ENCODE data around the gene LEPR.
A peak's percentile ranks its signal among the peaks of the same experiment; 100 is the strongest.

The LEPR gene

DNA sequence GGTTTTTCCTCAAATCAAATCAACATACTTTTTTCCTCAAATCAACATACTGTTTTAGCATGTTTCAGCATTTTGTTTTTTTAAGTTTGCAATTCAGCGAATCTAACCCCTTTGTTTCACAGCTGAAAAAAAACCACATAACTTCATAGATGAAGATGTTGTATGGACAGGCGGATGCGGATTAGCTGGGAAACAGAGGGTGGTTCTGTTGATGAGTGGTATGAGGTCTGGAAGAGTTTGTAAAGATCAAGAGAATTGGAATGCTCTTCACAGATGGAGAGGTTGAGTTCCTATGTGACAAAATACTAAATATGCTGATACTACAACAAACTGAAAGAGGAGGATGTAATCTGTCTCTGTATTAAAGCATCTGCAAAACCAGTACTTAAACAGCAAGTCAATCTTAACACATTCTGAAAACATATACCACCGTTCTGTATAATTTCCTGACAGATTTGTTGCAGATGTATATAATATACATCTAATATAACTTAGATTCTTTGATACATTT lies 10.6 kb upstream of the LEPR start:
- no peak for DNase-seq

- DNase-seq, result no peak
These were observed 8.0 kb upstream of the LEPR start for GRCh38 chr1:65412256-65412983.

DNA sequence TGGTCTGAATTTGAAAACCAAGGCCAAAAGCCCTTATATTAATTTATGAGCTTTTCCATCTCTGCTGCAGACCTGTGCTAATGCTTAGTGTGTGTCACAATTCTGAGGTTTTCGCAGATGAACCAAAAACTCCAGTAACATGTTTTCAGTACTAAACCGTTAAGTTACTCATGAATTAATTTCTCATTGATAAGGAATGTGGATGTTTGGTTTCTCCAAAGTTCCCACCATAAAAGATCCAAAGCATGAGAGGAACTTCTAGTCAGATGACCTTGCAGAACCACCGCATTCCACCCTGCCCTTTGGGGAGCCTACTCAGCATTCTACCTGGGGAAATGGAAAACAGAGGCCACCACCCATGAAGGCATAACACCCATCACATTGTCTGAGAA lies 7.5 kb upstream of the LEPR start:
- no peak for DNase-seq

DNA sequence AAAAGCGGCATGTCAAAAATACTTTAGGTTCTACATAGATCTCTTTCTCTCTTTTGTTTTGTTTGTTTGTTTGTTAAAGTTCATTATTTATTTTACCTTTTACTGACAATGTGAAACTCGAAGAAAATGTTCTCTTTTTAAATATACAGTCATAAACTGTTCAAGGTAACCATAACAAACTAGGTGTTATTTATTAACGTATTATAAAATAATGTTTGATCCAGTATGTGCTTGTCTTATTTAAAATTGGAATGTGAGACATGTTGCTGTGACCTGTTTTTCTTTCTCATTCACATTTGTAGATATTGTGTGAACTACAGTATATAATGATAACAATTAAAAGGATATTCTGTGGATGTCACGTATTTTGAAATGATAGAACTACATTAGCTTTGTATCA lies 5.9 kb upstream of the LEPR start:
- no peak for DNase-seq

DNA sequence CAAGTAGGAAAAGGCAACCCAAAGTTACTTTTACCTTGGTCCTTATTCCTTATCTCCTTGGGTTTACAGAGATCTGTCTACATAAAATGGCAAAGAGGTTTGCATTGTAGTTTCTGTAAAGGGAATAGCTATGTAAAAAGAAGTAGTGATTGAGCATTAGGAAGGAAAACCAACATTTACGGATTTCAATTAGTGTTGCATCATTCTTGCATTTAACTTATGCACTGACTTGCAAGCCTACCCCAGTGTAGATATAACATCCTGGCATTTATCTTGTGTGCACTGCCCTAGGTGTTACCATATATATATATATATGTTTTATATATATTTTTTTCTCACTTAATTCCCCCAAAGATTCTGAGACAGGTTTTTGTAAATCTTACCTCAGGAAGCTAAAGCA lies 3.7 kb upstream of the LEPR start:
- DNase-seq, result no peak

DNA sequence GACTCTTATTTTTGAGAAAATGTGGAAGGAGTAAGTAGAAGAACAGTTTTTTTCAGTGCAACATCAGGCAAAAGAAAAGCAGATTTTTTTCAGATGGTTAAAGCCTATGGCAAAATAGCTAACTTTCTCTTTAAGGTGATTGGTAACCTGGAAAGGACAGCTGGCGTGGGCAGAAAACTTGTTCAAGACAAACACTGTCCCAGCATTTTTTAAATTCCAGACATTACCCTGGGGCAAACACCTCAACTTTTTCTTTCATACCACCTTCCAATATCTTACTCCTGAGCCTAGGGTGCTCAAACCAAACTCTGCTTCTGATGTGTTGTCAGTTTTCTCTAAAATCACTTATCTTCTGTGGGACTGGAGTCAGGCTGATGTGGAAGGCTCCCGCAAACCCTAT lies 2.7 kb upstream of the LEPR start:
- DNase-seq, result no peak

GRCh38 chr1:65418522-65419185 lies 1.8 kb upstream of the LEPR start:
- no peak for DNase-seq

DNA sequence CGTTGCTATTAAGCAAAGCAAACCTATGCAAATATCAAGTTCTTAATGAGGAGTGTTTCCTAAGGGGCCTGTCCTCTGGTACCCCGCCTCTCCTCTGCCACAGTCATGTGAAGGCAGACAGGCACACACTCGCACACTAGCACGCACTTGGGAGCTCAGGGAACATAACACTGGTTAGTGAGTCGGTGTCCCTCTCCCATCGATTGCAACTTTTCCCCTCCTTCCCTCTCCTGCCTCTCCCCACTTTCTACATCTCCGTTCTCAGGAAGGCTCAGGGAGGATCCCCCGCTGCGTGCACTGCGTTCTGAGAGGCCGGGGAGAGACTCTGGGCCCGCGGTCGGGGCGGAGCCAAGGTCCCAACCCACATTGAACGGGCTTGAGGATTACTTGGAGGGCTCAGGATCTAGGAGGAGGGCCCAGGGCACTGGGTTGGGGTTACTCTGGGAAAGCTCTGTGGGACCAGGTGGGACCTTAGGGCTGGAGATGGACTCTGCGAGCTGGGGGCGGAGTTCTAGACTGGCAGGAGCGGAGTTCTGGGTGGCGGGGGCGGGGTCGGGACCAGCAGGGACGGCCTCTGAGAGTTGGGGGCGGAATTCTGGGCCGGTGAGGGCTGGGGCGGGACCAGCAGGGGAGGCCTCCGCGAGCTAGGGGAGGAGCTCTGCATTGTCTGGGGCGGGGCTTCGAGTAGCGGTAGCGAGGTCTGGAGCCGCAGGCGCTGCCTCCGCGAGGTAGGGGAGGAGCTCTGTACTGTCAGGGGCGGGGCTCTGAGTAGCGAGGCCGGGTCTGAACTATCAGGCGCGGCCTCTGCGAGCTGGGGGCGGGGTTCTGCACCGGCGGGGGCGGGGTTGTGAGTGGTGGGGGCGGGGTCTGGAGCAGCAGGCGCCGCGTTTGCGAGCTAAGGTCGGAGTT lies 533 bp upstream of the LEPR start:
- peak; percentile 99 for DNase-seq

- no peak for DNase-seq
These were observed 1.0 kb downstream of the LEPR start for GRCh38 chr1:65421351-65422025.

DNA sequence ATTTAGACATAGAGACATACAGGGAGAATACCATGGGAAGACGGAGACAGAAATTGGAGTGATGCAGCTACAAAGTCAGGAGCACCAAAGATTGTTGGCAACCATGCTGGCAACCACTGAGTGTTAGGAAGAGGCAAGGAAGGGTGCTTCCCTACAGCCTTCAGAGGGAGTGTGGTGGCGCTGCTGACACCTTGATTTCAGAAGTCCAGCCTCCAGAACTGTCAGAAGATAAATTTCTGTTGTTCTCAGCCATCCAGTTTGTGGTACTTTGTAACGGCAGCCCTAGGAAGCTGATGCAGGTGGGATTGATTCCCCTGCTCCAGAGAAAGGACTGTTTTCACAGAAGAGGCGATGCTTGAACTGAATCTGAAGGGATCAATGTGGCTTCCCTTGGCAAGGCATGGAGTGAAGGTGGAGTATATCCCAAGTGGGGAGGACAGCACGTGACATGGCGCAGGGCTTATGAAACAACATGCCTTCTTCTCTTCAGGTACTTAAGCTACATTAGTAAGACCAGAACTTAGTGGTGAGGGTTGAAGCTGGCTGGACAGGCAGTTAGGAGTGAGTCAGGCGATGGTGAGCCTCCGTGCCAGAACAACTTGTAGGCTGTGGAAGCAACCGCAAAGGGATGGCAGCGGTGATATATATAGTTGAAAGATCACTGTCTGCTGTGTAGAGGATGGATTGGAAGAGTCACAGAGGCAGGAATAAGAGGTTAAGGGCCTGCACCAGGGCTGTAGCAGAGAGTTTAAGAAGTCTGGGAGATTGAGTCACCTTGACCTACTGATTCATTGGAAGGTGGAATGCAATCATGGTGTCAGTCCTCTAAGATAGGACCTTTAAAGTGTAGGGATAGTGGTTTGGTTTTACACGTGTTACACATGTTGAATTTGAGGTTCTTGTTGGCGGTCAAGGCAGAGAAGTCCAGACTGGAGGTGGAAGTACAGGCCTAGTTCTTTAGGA lies 2.1 kb downstream of the LEPR start:
- DNase-seq, result no peak

GRCh38 chr1:65423884-65424572 lies 3.6 kb downstream of the LEPR start:
- DNase-seq, result no peak

GRCh38 chr1:65424573-65424889 lies 4.1 kb downstream of the LEPR start:
- DNase-seq, result no peak

DNA sequence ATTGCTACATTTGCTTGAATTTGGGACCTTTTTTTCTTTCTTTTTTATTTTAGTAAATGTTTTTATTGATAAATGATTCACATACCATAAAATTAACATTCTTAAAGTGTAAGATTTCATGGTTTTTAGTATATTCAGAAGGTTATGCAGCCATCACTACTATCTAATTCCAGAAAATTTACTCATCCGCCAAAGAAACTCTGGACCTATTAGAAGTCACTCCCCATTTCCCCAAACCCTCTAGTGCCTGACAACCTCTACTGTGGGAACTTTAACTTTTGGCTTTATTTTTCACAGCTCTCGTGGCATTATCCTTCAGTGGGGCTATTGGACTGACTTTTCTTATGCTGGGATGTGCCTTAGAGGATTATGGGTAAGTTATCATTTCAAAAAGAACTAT lies 4.5 kb downstream of the LEPR start:
- DNase-seq, result no peak

GRCh38 chr1:65425697-65426096 lies 5.2 kb downstream of the LEPR start:
- no peak for DNase-seq

DNA sequence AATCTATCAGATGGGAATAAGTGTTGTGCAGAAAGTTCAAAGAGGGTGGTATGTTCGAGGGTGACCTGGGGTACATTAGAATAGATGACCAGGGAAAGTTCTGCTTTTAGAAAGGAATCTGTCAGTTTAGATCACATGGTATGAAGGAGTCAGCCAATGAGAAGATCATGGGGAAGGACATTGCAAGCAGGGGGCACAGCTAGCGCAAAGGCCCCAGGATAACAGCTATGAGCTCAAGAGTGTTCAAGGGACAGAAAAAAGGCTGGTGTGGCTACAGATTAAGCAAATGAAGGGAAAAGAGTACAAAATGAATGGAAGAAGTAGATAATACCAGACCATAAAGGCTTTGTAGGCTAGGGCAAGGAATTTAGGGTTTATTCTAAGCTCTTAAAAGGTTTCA lies 8.6 kb downstream of the LEPR start:
- no peak for DNase-seq

- no peak for DNase-seq
These were observed 9.3 kb downstream of the LEPR start for GRCh38 chr1:65429806-65430205.

- no peak for DNase-seq
These were observed 10.7 kb downstream of the LEPR start for GRCh38 chr1:65431111-65431705.

DNA sequence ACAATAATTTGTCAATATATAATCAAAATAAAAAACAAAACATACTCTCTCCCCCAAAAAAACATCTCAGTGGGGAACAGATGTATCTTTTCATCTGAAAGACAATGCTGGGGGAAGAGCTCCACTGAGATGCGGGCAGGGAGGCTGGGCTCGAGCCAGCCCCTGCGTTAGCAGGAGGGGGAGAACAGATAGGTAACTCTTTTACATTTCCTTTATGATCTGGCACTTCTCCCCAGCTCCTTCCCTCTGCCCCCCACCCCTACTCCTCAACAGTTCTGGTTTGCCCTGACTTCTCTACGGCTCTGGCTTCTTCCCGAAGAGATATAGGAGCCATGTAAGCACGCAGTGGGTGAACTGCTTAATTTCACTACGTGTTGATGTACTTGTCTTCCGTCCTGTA lies 12.4 kb downstream of the LEPR start:
- DNase-seq, result no peak

GRCh38 chr1:65434255-65434654 lies 13.8 kb downstream of the LEPR start:
- no peak for DNase-seq

GRCh38 chr1:65434760-65435159 lies 14.3 kb downstream of the LEPR start:
- DNase-seq, result no peak

DNA sequence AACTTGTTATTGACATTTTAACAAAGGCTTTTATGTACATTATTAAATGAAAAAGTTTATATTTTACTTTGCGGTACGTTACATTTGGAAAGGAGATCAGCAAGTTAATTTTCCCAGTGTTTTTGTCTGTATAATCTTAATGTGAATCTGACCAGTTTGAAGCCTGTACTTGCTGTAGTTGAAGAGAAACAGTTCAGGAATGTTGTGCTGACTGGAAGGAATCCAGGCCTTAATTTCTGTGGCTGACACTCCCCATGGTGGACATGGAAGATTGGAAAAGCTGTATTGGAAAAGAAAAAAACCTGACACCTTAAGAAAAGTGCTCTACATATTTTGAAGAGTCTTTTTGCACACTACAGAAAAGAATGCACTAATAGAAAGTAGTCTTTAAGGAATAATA lies 15.5 kb downstream of the LEPR start:
- DNase-seq, result no peak

Measured in activated CD8-positive, alpha-beta memory T cell treated with anti-CD3 and anti-CD28 coated beads, Interleukin-2, amount 50 U/mL, for 4 hours (primary cell).